HG03558 (cell line): ENCODE measurements around the gene CCDC102B.

Experiments used
- ATAC-seq: cut with Tn5 transposase; IDR thresholded peaks from one replicate; pipeline ENCODE4 v1.9.1; 2021; ENCODE audit warnings: moderate number of reproducible peaks; ENCODE audit not compliant: unreplicated experiment; ENCODE audit errors: extremely low read depth

Gene CCDC102B

DNA sequence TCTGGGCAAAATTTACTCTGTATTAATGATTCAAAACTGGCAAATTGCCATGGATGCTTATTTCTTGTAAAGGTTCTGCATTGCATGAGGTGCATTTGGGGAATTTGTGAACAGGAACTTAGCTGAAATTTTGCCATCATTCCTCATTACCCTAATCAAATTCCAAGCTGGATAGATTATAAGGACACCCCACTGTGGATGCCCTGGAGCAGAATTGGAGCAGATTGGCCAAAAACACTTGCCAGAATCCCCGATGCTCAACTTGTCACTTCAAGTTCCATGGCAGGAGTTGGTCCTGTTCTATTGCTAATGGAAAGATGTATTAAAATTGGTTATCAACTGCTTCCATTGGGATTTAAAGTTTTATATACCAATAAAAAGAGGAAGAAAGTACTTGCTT, 237.9 kb downstream of the CCDC102B start:
- no peak for ATAC-seq

- no peak for ATAC-seq
These were observed 246.3 kb downstream of the CCDC102B start for GRCh38 chr18:69044215-69044614.

- no peak for ATAC-seq
These were observed 266.2 kb downstream of the CCDC102B start for GRCh38 chr18:69064063-69064462.

DNA sequence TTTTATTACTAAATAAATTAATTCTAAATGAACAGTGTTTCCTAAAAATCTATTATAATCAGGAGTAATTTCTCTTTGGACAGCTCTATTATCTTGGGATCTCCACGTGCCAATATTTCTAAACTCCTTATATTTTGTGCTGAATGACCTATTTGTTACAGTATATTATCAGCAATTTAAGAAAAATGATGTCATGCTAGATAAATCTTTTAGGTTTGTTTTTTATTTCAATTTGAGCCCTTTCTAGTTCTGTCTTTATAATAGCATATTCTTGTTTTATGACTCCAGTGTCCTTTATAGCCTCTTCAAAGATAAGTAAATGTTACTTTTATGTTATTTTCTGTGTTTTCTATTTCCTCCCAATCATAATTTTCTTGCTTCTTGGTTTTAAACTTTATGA, 269.2 kb downstream of the CCDC102B start:
- ATAC-seq, result no peak

GRCh38 chr18:69071680-69072079, 273.8 kb downstream of the CCDC102B start:
- ATAC-seq, result no peak

- ATAC-seq, result no peak
These were observed 284.0 kb downstream of the CCDC102B start for GRCh38 chr18:69081846-69082245.

DNA sequence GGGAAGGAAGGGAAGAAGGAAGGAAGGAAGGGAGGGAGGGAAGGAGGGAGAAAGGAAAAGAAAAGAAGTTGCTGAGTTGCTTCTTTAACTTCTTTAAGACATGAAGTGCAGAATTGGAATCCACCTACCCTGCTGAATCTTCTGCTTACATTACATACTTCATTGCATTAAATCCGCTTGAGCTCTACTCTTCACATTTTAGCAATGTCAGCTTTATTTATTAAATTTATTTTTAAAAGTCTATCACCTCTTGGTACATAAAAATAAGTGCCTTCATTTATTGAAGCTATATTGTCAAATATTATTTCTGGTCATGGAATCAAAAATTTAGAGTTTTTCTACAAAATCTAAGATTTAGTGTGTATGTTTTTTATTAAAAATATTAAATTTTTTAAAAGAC, 284.6 kb downstream of the CCDC102B start:
- ATAC-seq, result no peak

- no peak for ATAC-seq
These were observed 288.1 kb downstream of the CCDC102B start for GRCh38 chr18:69085951-69086350.

GRCh38 chr18:69088973-69089372, 291.1 kb downstream of the CCDC102B start:
- no peak for ATAC-seq

DNA sequence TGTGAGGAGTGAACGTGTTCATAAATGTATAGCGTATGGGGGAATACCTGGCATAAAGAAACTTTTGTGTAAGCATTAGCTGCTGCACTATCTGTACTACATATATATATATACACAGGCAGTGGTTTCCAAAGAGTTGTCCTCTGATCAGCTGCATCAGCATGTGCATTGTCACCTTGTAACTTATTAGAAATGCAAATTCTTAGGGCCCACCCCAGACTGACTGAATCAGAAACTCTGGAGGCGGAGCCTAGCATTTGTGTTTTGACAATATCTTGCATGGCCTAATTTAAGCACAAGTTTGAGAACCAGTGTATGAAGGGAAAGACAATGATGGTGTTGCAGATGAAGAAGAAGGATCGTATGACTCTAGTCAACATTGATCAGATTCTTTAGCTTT, 299.5 kb downstream of the CCDC102B start:
- ATAC-seq, result no peak

- no peak for ATAC-seq
These were observed 305.1 kb downstream of the CCDC102B start for GRCh38 chr18:69102959-69103358.
